Hindlimb muscle (tissue), 1 donor: ENCODE results near the gene TCEAL3. TPM values are rescaled to one million over a fixed set of nuclear protein-coding genes. Genes with fewer than 3 reads are reported as not detected.
A peak's percentile ranks its signal among the peaks of the same experiment; 100 is the strongest.
"Not testable (repeated sequence)": the region's sequence is repeated elsewhere in the genome, so short reads cannot be mapped to it uniquely, and the experiment has no call there.

Experiments
- DNase-seq: peaks from one replicate; pipeline ENCODE4 v3.0.0-alpha.2; 2013
- polyA plus RNA-seq: library from polyadenylated mRNA; unstranded; fragments of 120-200 nt; gene quantifications from one replicate; pipeline ENCODE4 v1.2.1, GENCODE V29; 2013; ENCODE audit not compliant: insufficient read length

TCEAL3 gene
- polyA plus RNA-seq, 1 donor: 10.5 TPM

DNA sequence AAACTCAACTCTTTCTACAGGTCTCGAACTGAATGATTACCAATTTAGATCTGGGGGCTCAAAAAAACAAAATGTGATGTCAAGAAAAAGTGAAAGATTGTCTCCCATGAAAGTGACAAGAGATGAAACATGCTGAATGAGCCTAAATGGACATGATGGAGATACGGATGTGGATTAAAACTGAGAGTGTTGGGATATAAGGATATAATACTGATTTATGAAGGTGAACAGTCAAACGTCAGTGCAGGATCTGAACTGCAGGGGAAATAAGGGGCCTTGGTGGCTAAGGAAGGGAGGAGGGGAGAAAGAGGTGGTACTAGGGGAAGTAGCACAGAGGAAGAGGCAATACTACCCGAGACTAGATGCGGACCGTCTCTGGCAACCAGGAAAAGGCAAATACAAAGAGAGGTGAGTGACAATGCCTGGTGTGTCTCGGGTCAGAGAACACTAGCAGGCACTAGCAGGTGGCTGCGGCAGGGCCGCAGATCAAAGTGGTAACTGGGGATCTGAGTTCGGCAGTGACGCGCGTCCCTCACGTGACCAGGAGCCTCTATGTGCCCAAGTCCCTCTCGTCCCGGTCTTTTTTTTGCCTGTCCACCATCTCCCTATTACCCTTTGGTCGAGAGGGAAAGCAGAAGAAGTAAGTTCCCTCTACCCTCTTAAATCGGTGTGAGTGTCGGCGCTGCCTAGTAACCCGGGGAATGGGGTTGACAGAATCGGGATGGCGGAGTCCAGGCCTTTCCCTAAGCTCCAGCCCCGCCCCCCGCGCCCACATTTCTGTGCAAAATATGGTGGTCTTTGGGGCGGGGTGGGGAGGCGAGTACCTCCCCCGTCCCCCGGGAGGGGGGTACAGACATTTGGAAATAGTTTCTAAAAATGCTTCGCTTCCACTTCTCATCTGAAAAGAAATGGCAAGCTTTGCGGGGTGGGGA lies 20.9 kb downstream of the TCEAL3 start, which contains the start of gene TCEAL1:
Gene TCEAL1 (plus strand): TSS at position 590 of the 932 bp plus-strand sequence. CDS start 942 bp downstream, outside the sequence.
- peak; percentile 71 for DNase-seq

DNA sequence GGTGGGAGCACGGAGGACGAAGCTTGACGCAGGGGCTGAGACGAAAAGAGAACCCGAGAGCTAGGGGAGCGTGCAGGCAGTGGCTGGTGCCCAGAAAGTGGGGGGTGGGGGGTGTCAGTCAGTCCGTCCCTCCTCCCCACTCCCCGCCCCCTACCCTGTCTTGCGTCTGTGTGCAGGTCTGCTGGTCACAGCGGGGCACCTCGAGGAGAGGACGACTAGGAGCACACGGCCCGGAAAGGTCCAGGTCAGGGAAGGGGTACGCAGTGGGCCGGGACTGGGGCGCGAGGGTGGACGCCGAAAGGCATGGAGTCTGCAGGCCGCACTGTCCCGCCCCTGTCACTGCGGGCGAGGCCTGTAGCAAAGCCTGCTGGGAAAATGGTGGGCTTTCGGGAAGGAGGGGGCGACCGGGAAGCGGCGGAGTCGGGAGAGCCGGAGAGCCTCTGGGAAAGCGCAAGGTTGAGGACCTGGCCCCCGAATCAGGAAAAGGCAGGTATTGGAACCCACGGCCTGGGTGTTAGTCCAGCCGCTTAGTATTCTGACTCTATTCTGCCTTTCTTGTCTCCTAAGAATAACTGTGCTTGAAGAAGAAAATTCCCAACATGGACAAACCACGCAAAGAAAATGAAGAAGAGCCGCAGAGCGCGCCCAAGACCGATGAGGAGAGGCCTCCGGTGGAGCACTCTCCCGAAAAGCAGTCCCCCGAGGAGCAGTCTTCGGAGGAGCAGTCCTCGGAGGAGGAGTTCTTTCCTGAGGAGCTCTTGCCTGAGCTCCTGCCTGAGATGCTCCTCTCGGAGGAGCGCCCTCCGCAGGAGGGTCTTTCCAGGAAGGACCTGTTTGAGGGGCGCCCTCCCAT lies 21.8 kb downstream of the TCEAL3 start:
- DNase-seq: peak; percentile 83

DNA sequence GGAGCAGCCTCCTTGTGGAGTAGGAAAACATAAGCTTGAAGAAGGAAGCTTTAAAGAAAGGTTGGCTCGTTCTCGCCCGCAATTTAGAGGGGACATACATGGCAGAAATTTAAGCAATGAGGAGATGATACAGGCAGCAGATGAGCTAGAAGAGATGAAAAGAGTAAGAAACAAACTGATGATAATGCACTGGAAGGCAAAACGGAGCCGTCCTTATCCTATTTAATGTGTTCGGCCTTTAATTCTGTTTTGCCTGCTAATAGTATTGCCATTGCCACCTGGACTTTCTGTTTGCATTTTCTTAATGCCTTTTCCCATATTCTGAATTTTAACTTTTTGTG lies 22.4 kb downstream of the TCEAL3 start:
- DNase-seq: no peak

DNA sequence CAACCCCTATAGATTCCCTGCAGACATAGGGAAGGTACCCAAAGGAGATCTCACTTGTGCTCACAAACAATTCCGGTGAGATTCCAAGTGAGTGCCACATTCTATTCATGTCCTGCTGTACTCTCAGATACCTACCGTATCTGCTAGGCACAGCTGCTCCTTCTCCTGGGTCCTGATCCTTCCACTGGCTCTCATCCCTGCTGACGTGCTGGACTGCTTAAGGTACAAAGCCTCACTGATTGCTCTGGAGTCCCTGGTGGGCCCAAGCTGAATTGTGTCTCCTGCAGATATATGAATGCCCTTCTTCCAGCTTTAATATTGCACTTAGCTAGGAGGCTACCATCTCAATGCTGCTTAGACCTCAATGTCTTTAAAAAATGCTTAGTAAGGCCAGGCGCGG lies 23.4 kb downstream of the TCEAL3 start:
- no peak for DNase-seq

DNA sequence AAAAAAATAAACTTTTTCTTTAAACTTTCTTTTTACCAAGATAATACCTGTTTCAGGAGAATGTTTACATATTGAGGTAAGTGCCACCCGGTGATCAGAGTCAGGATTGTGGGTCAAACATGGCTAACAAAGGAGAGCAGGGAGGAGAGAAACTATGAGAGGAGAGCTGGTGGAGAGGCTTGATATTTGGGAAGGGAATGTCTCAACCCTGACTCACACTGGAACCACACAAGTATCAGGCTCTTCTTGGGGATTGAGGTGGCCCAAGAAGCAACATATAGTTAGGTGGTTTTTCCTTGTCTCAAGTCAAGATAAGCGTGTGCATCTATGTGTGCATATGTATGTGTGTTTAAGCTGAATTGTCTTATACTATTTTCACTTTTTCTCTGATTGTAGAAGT lies 27.7 kb downstream of the TCEAL3 start:
- no peak for DNase-seq

DNA sequence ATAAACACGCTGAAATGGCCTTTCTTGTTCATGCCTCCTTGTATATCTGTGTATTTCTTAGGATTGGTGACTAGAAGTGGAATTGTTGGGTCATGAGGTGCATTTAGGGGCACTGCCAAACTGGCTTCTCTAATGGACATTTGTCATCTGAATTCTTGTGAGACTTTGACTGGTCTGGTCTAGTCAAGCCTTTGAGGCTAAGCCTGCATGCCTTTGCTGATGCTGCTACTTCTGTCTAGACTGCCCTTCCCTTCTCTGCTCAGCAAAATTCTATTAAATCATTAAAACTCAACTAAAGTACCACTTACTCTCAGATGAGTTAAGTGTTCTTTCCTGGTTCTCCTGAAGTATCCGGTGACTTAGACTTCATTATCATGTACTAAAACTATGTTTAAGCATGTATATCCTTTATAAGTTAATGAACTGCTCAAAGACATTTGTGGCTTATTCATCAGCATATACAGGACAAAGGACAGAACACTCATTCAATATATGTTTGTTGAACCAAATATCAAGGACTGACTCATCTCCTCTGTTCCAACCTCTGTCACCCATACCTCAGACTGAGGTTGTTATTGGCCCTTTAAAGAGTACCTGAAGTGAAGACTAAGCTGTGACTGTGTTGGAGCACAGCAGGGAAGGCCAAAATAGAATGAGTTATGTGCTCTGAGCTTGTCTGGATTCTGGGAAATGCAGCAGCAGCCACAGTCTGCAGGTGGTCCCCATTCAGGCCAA lies 30.0 kb downstream of the TCEAL3 start:
- DNase-seq: no peak

DNA sequence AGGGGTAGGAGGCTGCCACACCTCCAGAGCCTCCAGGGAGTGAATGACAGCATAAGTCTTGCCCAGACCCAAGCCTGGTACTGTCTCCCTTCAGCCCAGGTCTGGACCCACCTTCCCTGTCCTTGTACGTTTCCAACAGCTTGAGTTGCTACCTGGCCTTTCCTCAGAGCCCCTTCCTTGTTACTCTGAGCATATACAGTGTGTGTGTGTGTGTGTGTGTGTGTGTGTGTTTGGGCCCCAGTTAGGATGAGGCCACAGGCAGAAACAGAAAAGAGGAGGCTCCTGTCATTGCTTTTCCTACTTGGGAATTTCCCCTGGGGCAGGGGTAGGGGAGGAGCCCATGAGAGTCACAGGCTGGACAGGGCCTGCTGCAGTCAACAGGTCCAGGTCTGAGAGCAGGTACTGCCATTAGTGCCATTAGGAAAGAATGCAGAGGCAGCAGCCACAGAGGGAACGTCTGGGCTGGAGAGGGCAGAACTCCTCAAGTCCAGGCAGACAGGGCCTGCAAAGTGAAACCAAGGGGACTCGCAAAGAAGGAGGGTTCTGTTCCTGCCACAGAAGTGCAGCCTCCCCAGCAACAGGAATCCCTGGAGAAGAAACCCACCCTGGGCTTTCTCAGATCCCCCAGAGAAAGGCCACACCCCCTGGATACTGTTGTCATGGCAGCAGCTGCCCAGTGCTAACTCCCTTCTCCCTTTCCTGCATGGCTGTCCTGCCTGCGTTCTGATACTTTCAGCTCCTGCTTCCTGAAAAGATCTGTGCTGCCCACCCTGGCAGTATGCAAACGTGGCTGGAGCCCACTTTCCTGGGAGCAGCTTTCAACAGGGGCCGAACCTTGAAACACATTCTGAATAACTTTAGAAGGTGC lies 30.9 kb downstream of the TCEAL3 start:
- not testable (repeated sequence) for DNase-seq

DNA sequence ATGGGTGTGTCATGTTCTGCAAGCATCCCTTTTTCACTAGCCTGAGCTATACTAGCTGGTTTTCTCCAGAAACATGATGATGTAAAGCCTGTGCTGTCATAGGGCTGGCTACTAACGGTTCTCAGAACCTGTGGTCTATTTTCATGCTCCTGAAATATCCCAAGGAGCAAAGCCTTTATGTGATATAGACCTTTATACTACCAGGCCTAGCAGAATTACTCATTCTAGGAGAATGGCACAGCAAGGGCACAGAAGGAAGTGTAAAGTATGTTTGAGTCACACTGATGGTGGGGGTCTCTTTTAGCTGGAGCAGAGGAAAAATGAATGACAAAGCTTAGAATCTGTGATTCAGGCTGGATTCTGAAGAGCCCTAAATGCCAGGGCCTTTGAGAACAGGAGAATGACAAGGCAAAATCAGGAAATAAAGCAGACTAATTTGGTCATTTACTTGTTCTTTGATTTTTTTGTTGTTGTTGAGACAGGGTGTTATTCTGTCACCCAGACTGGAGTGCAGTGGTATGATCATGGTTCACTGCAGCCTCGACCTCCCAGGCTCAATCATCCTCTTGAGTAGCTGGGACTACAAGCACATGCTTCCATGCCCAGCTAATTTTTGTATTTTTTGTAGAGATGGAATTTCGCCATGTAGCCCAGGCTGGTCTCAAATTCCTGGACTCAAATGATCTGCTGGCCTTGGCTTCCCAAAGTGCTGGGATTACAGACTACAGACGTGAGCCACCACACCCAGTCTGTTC lies 32.8 kb downstream of the TCEAL3 start:
- no peak for DNase-seq

DNA sequence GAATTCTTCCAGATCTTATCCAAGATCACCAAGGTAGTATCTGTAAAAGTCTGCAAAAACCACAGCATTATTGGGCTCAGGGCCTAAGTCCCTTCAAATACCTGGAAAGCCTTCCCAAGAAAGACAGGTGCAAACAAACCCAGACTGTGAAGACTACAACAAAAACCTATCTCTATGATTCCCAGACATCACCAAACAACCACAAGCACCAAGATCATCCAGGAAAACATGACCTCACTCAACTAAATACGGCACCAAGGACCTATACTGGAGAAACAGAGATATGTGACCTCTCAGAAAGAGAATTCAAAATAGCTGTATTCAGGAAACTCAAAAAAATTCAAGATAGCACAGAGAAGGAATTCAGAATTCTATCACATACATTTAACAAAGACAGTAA lies 36.4 kb downstream of the TCEAL3 start:
- DNase-seq: no peak

DNA sequence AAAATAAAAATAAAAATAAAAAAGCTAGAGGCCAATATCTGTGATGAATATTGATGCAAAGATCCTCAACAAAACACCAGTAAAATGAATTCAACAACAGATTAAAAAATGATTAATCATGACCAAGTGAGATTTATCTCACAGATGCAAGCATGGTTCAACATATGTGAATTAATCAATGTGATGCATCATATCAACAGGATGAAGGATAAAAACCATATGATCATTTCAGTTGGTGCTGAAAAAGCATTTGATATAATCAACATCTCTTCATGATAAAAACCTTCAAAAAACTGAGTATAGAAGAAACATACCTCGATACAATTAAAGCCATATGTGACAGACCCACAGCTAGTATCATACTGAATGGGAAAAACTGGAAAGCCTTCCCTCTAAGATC lies 39.9 kb downstream of the TCEAL3 start:
- no peak for DNase-seq

DNA sequence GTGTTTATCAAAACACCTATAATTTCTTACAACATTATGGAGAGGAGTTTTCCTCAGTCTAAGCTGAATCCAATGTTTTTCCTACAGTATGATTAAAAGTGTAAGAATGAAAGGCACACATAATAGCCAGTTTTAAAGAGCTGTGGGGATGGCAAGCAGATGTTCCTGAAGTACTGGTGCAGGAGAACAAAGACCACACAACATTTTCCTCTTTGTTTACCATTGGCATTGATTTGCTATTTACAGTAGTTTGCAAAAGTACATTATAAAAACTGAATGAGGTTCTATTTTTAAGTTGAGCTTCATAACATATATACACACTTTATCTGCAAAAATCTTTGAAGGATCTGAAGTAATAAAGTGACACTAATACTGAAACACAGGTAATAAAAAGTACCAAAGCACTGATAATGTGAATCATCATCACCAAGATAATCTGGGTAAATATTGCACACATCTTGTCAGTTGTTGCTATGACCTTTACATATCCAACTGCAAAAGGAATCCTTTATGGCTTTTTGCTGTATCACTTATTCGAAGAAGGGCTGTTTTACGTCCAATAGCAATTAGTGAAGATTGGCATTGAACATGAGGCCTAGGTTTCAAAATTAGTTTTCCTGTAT lies 43.5 kb downstream of the TCEAL3 start:
- no peak for DNase-seq

DNA sequence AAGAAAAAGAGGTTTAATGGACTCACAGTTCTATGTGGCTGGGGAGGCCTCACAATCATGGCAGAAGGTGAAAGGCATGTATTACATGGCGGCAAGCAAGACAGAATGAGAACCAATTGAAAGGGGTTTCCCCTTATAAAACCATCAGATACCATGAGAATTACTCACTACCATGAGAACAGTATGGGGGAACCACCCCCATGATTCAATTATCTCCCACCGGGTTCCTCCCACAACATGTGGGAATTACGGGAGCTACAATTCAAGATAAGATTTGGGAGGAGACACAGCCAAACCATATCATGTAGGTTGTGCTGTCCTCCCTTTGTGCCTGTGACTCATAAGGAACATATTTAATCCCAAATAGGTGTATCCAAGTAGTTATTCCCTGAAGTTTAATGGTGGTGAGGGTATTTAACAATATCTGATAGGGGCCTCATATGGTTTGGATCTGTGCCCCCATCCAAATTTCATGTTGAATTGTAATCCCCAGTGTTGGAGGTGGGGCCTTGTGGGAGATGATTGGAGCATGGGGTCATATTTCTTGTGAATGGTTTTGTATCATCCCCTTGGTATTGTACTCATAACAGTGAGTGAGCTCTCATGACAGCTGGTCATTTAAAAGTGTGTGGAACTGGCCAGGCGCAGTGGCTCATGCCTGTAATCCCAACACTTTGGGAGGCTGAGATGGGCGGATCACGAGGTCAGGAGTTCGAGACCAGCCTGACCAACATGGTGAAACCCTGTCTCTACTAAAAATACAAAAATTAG lies 47.7 kb downstream of the TCEAL3 start:
- DNase-seq: not testable (repeated sequence)

DNA sequence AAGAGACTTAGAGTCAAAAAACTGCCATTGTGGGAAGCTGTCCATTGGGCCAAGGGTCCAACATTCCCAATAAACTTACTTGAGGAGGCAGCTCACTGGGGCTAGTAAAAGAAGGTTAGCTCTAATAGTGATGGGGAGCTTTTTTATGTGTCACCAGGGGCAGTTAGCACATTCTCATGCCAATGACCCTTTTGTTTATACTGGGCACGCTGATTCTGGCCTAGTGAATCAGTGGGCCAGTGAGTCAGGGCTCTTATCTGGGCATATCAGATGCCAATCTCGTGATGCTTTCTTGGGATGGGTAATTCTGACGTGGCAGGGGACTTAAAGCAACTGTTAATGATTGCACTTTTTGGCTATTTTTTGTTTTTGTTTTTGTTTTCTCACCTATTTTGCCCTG lies 48.9 kb downstream of the TCEAL3 start:
- DNase-seq: no peak

DNA sequence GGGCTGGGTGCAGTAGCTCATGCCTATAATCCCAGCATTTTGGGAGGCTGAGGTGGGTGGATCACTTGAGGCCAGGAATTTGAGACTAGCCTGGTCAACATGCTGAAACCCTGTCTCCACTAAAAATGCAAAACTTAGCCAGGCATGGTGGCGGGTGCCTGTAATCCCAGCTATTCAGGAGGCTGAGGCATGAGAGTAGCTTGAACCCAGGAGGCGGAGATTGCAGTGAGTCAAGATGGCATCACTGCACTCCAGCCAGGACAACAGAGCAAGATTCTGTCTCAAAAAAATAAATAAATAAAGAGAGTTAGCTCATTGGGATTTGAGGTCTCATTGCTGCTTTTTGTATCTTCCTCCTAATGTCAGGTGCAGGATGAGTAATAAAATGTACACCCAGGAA lies 49.3 kb downstream of the TCEAL3 start:
- not testable (repeated sequence) for DNase-seq

DNA sequence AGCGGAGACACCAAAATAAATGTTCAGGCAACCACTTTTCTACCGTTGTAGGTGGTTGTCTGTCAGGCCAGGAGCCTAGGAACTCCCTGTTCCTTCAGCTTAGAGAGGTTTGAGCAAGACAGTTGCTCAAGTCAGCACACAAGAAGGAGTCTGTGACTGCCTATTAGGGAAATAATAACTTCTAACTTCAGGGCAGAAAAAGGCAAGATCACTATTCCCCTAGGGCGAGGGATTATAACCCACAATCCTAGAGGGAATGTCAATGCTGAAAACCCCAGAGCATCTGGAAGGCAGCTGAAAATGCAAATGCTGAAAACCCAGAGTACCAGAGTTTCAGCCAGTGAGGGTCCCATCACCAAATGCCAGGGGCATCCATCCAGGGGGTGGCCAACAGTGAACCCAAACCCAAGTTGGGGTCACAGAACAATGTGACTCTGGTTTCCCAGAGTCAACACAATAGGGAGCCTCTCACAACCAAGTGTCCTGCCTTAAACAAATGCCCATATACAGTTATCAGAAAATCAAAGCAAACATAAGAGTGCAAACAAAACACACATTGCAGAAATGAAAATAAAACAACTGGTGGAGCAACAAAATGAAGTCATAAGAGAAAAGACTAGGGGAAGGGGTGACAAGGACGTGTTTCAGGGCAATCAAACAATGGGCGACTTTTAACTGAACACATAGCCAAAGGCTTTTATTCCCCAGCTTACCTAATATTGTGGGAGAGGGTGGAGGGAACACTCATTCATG lies 51.1 kb downstream of the TCEAL3 start:
- DNase-seq: no peak

DNA sequence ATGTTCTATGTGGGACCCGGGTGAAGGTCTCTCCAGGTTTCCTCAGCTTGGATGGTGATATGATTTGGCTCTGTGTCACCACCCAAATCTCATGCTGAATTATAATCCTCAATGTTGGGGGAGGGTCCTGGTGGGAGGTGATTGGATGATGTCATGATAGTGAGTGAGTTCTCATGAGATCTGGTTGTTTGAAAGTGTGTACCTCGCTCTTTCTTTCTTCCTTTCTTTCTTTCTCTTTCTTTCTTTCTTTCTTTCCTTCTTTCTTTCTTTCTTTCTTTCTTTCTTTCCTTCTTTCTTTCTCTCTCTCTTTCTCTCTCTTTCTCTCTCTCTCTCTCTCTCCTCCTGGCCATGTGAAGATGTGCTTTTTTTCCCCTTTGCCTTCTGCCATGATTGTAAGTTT lies 51.7 kb downstream of the TCEAL3 start:
- DNase-seq: not testable (repeated sequence)
